H1 (cell line): Measurements from ENCODE around the gene SBSN. TPM values are rescaled to one million over a fixed set of nuclear protein-coding genes. Genes with fewer than 3 reads are reported as not detected.

ENCODE experiments used
- CTCF ChIA-PET: fragments of 300-600 bp; sonication (Branson Sonifier 250); formaldehyde crosslinking; loops from one replicate; lab custom pipeline; 2021; ENCODE audit not compliant: partially characterized antibody; lab: Charles Lee
- POLR2A ChIA-PET: fragments of 300-600 bp; sonication (Branson Sonifier 250); formaldehyde crosslinking; loops from one replicate; lab custom pipeline; 2021; ENCODE audit warnings: inconsistent platforms; ENCODE audit not compliant: partially characterized antibody; lab: Charles Lee
- DNase-seq, 2 experiments: peaks; one replicate each; pipeline versions ENCODE4 v3.0.0 to v3.0.0-alpha.2; 2010 to 2022; ENCODE audit warnings: low spot score in 2 of 2, low read depth in 1 of 2, mixed read lengths in 1 of 2
- FAIRE-seq: peaks from 2 replicates; lab custom pipeline; 2011; peaks lifted over from hg19 to GRCh38; lab: Jason Lieb, UNC
- H2AFZ ChIP-seq: 2 replicates; pipeline ENCODE4 v1.8.1; 2012; ENCODE audit warnings: low read length, inconsistent platforms
- H2AK5ac ChIP-seq: 2 replicates; pipeline ENCODE4 v1.6.1; 2013; ENCODE audit warnings: low read depth, low read length
- H2BK120ac ChIP-seq: replicated peaks from 2 replicates; pipeline ENCODE3; 2013; ENCODE audit warnings: low read depth, low read length, inconsistent platforms
- H2BK12ac ChIP-seq: 2 replicates; pipeline ENCODE4 v1.6.1; 2013; ENCODE audit warnings: low read depth, low read length
- H2BK15ac ChIP-seq: 2 replicates; pipeline ENCODE4 v1.6.1; 2013; ENCODE audit warnings: low read length
- H2BK20ac ChIP-seq: 2 replicates; pipeline ENCODE4 v1.6.1; 2013; ENCODE audit warnings: low read length
- H2BK5ac ChIP-seq: 2 replicates; pipeline ENCODE4 v1.6.1; 2013; ENCODE audit warnings: low read depth, low read length
- H3K14ac ChIP-seq: 2 replicates; pipeline ENCODE4 v1.6.1; 2013; ENCODE audit warnings: inconsistent platforms; ENCODE audit not compliant: insufficient read length
- H3K18ac ChIP-seq: 2 replicates; pipeline ENCODE4 v1.6.1; 2013; ENCODE audit warnings: low read length; ENCODE audit errors: extremely low read depth
- H3K23ac ChIP-seq: 2 replicates; pipeline ENCODE4 v1.6.1; 2013; ENCODE audit warnings: inconsistent platforms; ENCODE audit not compliant: insufficient read length
- H3K23me2 ChIP-seq: 2 replicates; pipeline ENCODE4 v1.6.1; 2013; ENCODE audit warnings: low read depth, low read length
- H3K27ac ChIP-seq: 2 replicates; pipeline ENCODE4 v1.6.1; 2011; ENCODE audit warnings: low read depth, low read length, inconsistent platforms
- H3K27me3 ChIP-seq, 4 experiments: replicated peaks in 1 of 4; 1 replicate in 1 of 4; 2 replicates in 3 of 4; pipeline versions ENCODE4 v1.6.1 to v1.8.1; 2011 to 2013; ENCODE audit warnings: low read length in 3 of 4, mild to moderate bottlenecking in 3 of 4, inconsistent platforms in 2 of 4, mixed read lengths in 2 of 4, moderate library complexity in 1 of 4; ENCODE audit not compliant: control insufficient read depth in 3 of 4, insufficient read depth in 3 of 4; ENCODE audit errors: extremely low read depth in 1 of 4
- H3K36me3 ChIP-seq, 4 experiments: 2 replicates each; pipeline versions ENCODE4 v1.6.1 to v1.8.1; 2011 to 2013; ENCODE audit warnings: mild to moderate bottlenecking in 4 of 4, low read length in 3 of 4, moderate library complexity in 2 of 4, control low read depth in 1 of 4, inconsistent platforms in 1 of 4; ENCODE audit not compliant: insufficient read depth in 4 of 4, control insufficient read depth in 2 of 4
- H3K4ac ChIP-seq: replicated peaks from 2 replicates; pipeline ENCODE3; 2013; ENCODE audit warnings: low read length, low read depth, mixed read lengths, inconsistent platforms; ENCODE audit not compliant: insufficient read length
- H3K4me1 ChIP-seq, 4 experiments: replicated peaks in 1 of 4; 1 replicate in 1 of 4; 2 replicates in 3 of 4; pipeline versions ENCODE4 v1.6.1 to v1.8.1; 2011 to 2013; ENCODE audit warnings: low read length in 3 of 4, inconsistent platforms in 2 of 4, mixed read lengths in 1 of 4; ENCODE audit not compliant: insufficient read depth in 4 of 4, control insufficient read depth in 3 of 4
- H3K4me2 ChIP-seq, 2 experiments: 2 replicates each; pipeline versions ENCODE4 v1.6.1 to v1.8.1; 2011 to 2013; ENCODE audit warnings: low read depth in 2 of 2, low read length in 2 of 2, control low read depth in 1 of 2, inconsistent platforms in 1 of 2, mild to moderate bottlenecking in 1 of 2; ENCODE audit not compliant: insufficient read depth in 1 of 2
- H3K4me3 ChIP-seq, 4 experiments: fragments of 200-600, 300-600 bp in 1 of 4; sonication (generic), shearing (Covaris generic), sonication (Bioruptor Twin) in 1 of 4; 2 replicates each; pipeline versions ENCODE4 v1.5.1 to v1.8.1; 2011 to 2016; ENCODE audit warnings: low read length in 4 of 4, low read depth in 3 of 4, control low read depth in 2 of 4, inconsistent platforms in 2 of 4, mild to moderate bottlenecking in 2 of 4, mixed read lengths in 1 of 4, moderate library complexity in 1 of 4; ENCODE audit not compliant: insufficient read depth in 2 of 4; ENCODE audit errors: extremely low read depth in 1 of 4
- H3K56ac ChIP-seq: replicated peaks from 2 replicates; pipeline ENCODE3; 2013; ENCODE audit warnings: low read depth, mild to moderate bottlenecking, mixed read lengths, low read length, inconsistent platforms; ENCODE audit not compliant: insufficient read length
- H3K79me1 ChIP-seq: 2 replicates; pipeline ENCODE4 v1.6.1; 2013; ENCODE audit warnings: low read depth, low read length, control low read depth
- H3K79me2 ChIP-seq, 2 experiments: 2 replicates each; pipeline versions ENCODE4 v1.6.1 to v1.8.1; 2012 to 2013; ENCODE audit warnings: low read length in 2 of 2, mild to moderate bottlenecking in 2 of 2, inconsistent platforms in 1 of 2; ENCODE audit not compliant: insufficient read depth in 2 of 2, control insufficient read depth in 1 of 2
- H3K9ac ChIP-seq, 4 experiments: replicated peaks in 1 of 4; 1 replicate in 1 of 4; 2 replicates in 3 of 4; pipeline versions ENCODE4 v1.6.1 to v1.8.1; 2011 to 2013; ENCODE audit warnings: low read depth in 3 of 4, low read length in 3 of 4, control low read depth in 2 of 4, mild to moderate bottlenecking in 2 of 4, moderate library complexity in 2 of 4, inconsistent platforms in 1 of 4; ENCODE audit errors: extremely low read depth in 1 of 4
- H3K9me3 ChIP-seq, 2 experiments: 2 replicates each; pipeline versions ENCODE4 v1.6.1 to v1.8.1; 2012 to 2013; ENCODE audit warnings: mild to moderate bottlenecking in 2 of 2, moderate library complexity in 2 of 2, control low read depth in 1 of 2, inconsistent platforms in 1 of 2, low read depth in 1 of 2, low read length in 1 of 2, mixed read lengths in 1 of 2; ENCODE audit not compliant: insufficient read depth in 2 of 2
- H4K20me1 ChIP-seq, 2 experiments: replicated peaks in 1 of 2; 2 replicates each; pipeline versions ENCODE3 to v1.8.1; 2011 to 2013; ENCODE audit warnings: inconsistent platforms in 2 of 2, low read length in 2 of 2, mild to moderate bottlenecking in 1 of 2; ENCODE audit not compliant: insufficient read depth in 2 of 2, control insufficient read depth in 1 of 2
- H4K5ac ChIP-seq: 2 replicates; pipeline ENCODE4 v1.6.1; 2013; ENCODE audit warnings: low read length, low read depth, mixed read lengths, inconsistent platforms; ENCODE audit not compliant: insufficient read length
- H4K8ac ChIP-seq: 2 replicates; pipeline ENCODE4 v1.8.0; 2013; ENCODE audit warnings: mild to moderate bottlenecking, moderate library complexity, low read length, inconsistent platforms; ENCODE audit not compliant: insufficient read depth; ENCODE audit errors: extremely low read depth
- H4K91ac ChIP-seq: replicated peaks from 2 replicates; pipeline ENCODE3; 2013; ENCODE audit warnings: low read length, mixed read lengths, inconsistent platforms; ENCODE audit not compliant: insufficient read length
- ASH2L ChIP-seq: fragments of 200-600, 300-600 bp; sonication (generic); IDR thresholded peaks from one replicate; pipeline ENCODE4 v1.7.1; 2017; ENCODE audit warnings: low read length
- GABPA ChIP-seq: IDR thresholded peaks from 2 replicates; pipeline ENCODE4 v1.6.1; 2011; ENCODE audit warnings: mild to moderate bottlenecking, low read length, moderate library complexity, borderline replicate concordance; ENCODE audit not compliant: insufficient read depth
- POU5F1 ChIP-seq: IDR thresholded peaks from 2 replicates; pipeline ENCODE4 v1.6.1; 2011; ENCODE audit warnings: low read depth, mild to moderate bottlenecking, low read length, moderate library complexity
- RFX5 ChIP-seq: IDR thresholded peaks from 2 replicates; pipeline ENCODE4 v1.6.1; 2011; ENCODE audit warnings: low read depth, low read length, improper control_type of control experiment, borderline replicate concordance
- SP1 ChIP-seq: IDR thresholded peaks from 2 replicates; pipeline ENCODE4 v1.6.1; 2011; ENCODE audit warnings: low read depth, low read length
- SP2 ChIP-seq: IDR thresholded peaks from 2 replicates; pipeline ENCODE4 v1.6.1; 2012; ENCODE audit warnings: mild to moderate bottlenecking, low read length, inconsistent platforms
- SP4 ChIP-seq: IDR thresholded peaks from 2 replicates; pipeline ENCODE4 v1.6.1; 2012; ENCODE audit warnings: low read length, inconsistent platforms
- TCF12 ChIP-seq: IDR thresholded peaks from 2 replicates; pipeline ENCODE4 v1.6.1; 2011; ENCODE audit warnings: low read depth, mild to moderate bottlenecking, low read length
- WGBS, 2 experiments: shearing (Covaris generic) in 1 of 2; methylation state at CpG; one replicate each; pipeline versions ENCODE4 v1.1.6 to v1.1.7; 2013 to 2015; ENCODE audit warnings: low lambda C conversion rate in 2 of 2, mixed read lengths in 2 of 2, inconsistent platforms in 1 of 2, low coverage in 1 of 2, missing lambda C conversion rate in 1 of 2; ENCODE audit not compliant: insufficient replicate concordance in 2 of 2, insufficient coverage in 1 of 2, insufficient read length in 1 of 2; ENCODE audit errors: extremely low coverage in 1 of 2, missing lambda C conversion rate in 1 of 2; 5-methylcytosine and 5-hydroxymethylcytosine counted together
- polyA plus RNA-seq, 7 experiments: library from polyadenylated mRNA; depleted of rRNA in 3 of 7; stranded (reverse) in 5 of 7; unstranded in 2 of 7; fragments of >200 nt in 5 of 7; fragments of 200-250 nt in 2 of 7; gene quantifications; 1 replicate in 5 of 7; 2 replicates in 1 of 7; 4 replicates in 1 of 7; pipeline versions ENCODE4 v1.2.1 to v1.2.3, GENCODE V29; 2011 to 2013; ENCODE audit warnings: missing spikeins in 2 of 7, mixed read lengths in 2 of 7
- total RNA-seq: library from RNA; stranded (reverse); fragmentation: NEBNext Ultra II Directional; extraction: Animal tissue kit (Norgen Biotek cat#: 25700); gene quantifications from 2 replicates; pipeline ENCODE4 v1.2.1, GENCODE V29; 2021

The SBSN gene
- total and polyA plus RNA-seq, 2 of the 8 experiments (the other 6 are each of a cell fraction or from before 2014, with no cell fraction given): not detected

- POLR2A ChIA-PET: interaction anchor here (0.7 to 4.6 kb wide), 8 partner anchors 9 to 159 kb away, joined by 3 to 23 read pairs (median 3); no protein-coding TSS in a partner anchor
- 0 out of 2 replicates have a peak overlapping the region, but pooled peaks have one; percentile 78 for H3K27ac ChIP-seq
- H3K9ac ChIP-seq: peak overlapping the region in 3 of 4 experiments; percentile 64 to 85 (median 80); a peak in 3 of 7 replicates
- no peak overlapping the region for H2BK20ac ChIP-seq
- no peak overlapping the region for H3K14ac ChIP-seq
- no peak for DNase-seq
- H3K23me2 ChIP-seq: peaks cover 10% of the 10 kb centered on the region; the same call in 1 of the 2 replicates
- no peak for TF ChIP-seq ASH2L
- TF ChIP-seq GABPA: no peak
- no peak for TF ChIP-seq SP2
- no peak for TF ChIP-seq POU5F1
- TF ChIP-seq TCF12: no peak
- TF ChIP-seq SP1: no peak
- TF ChIP-seq SP4: no peak
- TF ChIP-seq RFX5: no peak
- peak overlapping the region; percentile 84 to 90 for H3K4me2 ChIP-seq
- H4K20me1 ChIP-seq: peaks cover 5 to 15% of the 10 kb centered on the region in 2 experiments
- H3K9me3 ChIP-seq: no peaks in the 10 kb centered on the region
- no peak overlapping the region for H4K91ac ChIP-seq
- no peak overlapping the region for H2BK120ac ChIP-seq
- H3K79me2 ChIP-seq: peaks cover 0 to 31% of the 10 kb centered on the region in 2 experiments; a peak in 2 of 4 replicates
- H3K36me3 ChIP-seq: peaks cover 0 to 18% (median 9%) of the 10 kb centered on the region in 4 experiments; a peak in 5 of 8 replicates
- H3K56ac ChIP-seq: peak overlapping the region; percentile 36
- no peak overlapping the region for H2BK15ac ChIP-seq
- no peak overlapping the region for H4K8ac ChIP-seq
- 83% methylated on average over 3 of the region's 3 CpGs; no CpG with 5 or more reads in 1 of the 2 experiments for WGBS, 2 experiments
- peak overlapping the region; percentile 84; the same call in 1 of the 2 replicates for H2BK5ac ChIP-seq
- peak overlapping the region; percentile 55; the same call in 1 of the 2 replicates for H3K18ac ChIP-seq
- no peak for FAIRE-seq
- no peak overlapping the region for H2AFZ ChIP-seq
- no peaks in the 10 kb centered on the region for H3K27me3 ChIP-seq
- H2BK12ac ChIP-seq: no peak overlapping the region
- H3K4me1 ChIP-seq: peaks cover 0 to 13% (median 2%) of the 10 kb centered on the region in 4 experiments; a peak in 3 of 7 replicates
- no peak overlapping the region for H3K4ac ChIP-seq
- H4K5ac ChIP-seq: no peak overlapping the region
- 0 out of 2 replicates have a peak overlapping the region, but pooled peaks have one; percentile 68 for H2AK5ac ChIP-seq
- no peak overlapping the region for H3K23ac ChIP-seq
- H3K79me1 ChIP-seq: peaks cover 18% of the 10 kb centered on the region; the same call in 1 of the 2 replicates
- H3K4me3 ChIP-seq: peak overlapping the region; percentile 88 to 97 (median 94)
- CTCF ChIA-PET: interaction anchor here (0.7 to 1.3 kb wide), 3 partner anchors 28 to 49 kb away, joined by 3 to 5 read pairs (median 3); no protein-coding TSS in a partner anchor
These were observed 16.1 kb upstream of the SBSN start for GRCh38 chr19:35544110-35544802.
